Memory B cell (primary cell): ENCODE data around the gene TAF11L2.
"Not testable (repeated sequence)": the region's sequence is repeated elsewhere in the genome, so short reads cannot be mapped to it uniquely, and the experiment has no call there.

Experiments used
- ATAC-seq: fragments of 150-1000 bp; cut with Tn5 transposase; 2 replicates; pipeline ENCODE4 v1.10.0; 2021; ENCODE audit warnings: low read depth, mild to moderate bottlenecking, moderate library complexity
- DNase-seq, 2 donors: peaks; one replicate each; pipeline ENCODE4 v3.0.0; 2022; ENCODE audit warnings: low spot score in 2 of 2
- H3K27ac Mint-ChIP-seq: one replicate; pipeline ENCODE4 v1.8.0; 2022; ENCODE audit warnings: mild to moderate bottlenecking, moderate library complexity, mixed read lengths
- H3K27me3 Mint-ChIP-seq: one replicate; pipeline ENCODE4 v1.8.0; 2022; ENCODE audit warnings: mixed read lengths
- H3K36me3 Mint-ChIP-seq: one replicate; pipeline ENCODE4 v1.8.0; 2022; ENCODE audit warnings: mild to moderate bottlenecking, mixed read lengths
- H3K4me1 Mint-ChIP-seq: one replicate; pipeline ENCODE4 v1.8.0; 2022; ENCODE audit warnings: mixed read lengths
- H3K4me3 Mint-ChIP-seq: one replicate; pipeline ENCODE4 v1.8.0; 2022; ENCODE audit warnings: mild to moderate bottlenecking, moderate library complexity, mixed read lengths
- H3K9me3 Mint-ChIP-seq: one replicate; pipeline ENCODE4 v1.8.0; 2022; ENCODE audit warnings: mixed read lengths

TAF11L2 gene

DNA sequence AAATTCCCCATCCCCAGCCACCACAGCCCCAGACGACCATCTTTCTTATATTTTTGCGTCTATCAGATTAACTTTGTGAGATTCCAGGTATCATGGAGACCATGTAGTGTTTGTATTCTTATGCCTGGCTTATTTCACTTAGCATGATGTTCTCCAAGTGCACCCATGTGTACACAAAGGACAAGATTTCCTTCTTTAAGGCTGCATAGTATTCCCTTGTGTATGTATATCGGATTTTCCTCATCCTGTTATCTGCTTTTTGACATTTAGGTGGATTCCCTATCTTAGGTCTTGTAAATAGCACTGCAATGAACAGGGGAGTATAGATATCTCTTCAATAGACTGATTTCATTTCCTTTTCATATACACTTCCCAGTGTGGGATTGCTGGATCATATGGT is 5.3 kb upstream of the TAF11L2 start:
- ATAC-seq, result no peak
- peaks cover 2% of the 10 kb centered on the region for H3K27me3 Mint-ChIP-seq
- no peaks in the 10 kb centered on the region for H3K36me3 Mint-ChIP-seq
- H3K27ac Mint-ChIP-seq, result no peak overlapping the region
- DNase-seq, result no peak
- H3K9me3 Mint-ChIP-seq, result peaks cover 4% of the 10 kb centered on the region
- H3K4me1 Mint-ChIP-seq, result no peaks in the 10 kb centered on the region
- no peak overlapping the region for H3K4me3 Mint-ChIP-seq

DNA sequence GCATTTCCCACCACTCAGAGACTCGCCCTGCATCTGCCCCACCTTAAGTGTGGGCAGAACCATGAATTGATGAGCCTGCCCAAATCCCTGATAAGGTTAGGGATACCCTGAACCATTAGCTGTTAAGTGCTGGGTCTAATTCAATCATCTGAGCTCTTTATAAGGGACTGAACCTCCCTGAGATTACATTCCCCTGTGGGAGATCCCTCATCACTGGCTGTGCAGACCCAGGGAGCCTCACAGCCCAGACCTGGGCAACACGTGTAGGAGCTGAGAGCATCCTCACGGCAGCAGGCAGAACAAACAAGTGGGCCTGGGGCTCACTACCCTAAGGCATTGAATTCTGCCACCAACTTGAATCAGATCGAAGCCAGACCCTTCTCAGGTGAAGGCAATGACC is 585 bp upstream of the TAF11L2 start:
- H3K4me3 Mint-ChIP-seq, result no peak overlapping the region
- H3K27ac Mint-ChIP-seq, result no peak overlapping the region
- DNase-seq (no peak), ATAC-seq (no peak)
- H3K4me1 Mint-ChIP-seq, result peaks cover 4% of the 10 kb centered on the region
- H3K27me3 Mint-ChIP-seq, result peaks cover 2% of the 10 kb centered on the region
- peaks cover 4% of the 10 kb centered on the region for H3K9me3 Mint-ChIP-seq
- H3K36me3 Mint-ChIP-seq, result no peaks in the 10 kb centered on the region

DNA sequence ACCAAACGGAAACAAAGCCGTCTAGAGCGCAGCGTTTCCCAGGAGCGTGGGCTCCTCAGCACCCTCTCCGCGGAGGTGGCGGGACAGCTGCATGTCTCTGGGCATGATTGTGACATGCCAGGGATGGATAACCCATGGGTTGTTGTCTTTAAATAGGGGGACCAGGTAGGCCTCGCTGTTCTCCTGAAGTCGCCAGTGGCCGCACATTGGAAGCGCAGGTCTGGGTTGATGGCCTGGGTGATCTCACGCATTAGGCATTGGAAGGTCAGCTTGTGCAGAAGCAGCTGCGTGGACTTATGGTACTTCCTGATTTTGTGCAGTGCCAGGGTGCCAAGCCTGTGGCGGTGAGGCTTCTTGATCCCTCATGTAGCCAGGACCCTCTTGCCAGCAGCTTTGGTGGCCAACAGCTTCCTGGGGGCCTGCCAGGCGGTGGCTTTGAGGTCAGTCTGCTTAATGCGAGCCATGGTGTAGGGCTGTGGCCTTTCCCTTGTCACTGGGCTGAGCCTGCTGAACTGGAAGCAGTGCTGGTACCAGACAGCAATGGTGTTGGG is 13.8 kb downstream of the TAF11L2 start:
- DNase-seq (no peak), ATAC-seq (no peak)
- Mint-ChIP-seq H3K27me3 (peaks cover 8% of the 10 kb centered on the region), H3K4me1 (peaks cover 3% of the 10 kb centered on the region), H3K4me3 (no peak overlapping the region), H3K36me3 (no peaks in the 10 kb centered on the region), H3K27ac (no peak overlapping the region), H3K9me3 (no peaks in the 10 kb centered on the region)

DNA sequence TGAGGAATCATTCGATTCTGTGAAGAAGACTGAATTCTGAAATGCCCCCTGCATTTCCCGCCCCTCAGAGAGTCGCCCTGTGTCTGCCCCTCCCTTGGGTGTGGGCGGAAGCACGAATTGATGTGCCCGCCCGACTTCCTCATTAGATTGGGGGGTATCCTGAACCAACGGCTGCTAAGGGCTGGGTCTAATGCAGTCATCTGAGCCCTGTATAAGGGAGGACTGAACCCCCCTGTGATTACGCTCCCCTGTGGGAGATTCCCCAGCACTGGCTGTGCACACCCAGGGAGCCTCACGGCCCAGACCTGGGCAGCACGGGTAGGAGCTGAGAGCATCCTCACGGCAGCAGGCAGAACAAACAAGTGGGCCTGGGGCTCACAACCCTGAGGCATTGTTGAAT is 19.5 kb downstream of the TAF11L2 start:
- not testable (repeated sequence) for H3K4me3 Mint-ChIP-seq, H3K36me3 Mint-ChIP-seq, H3K27me3 Mint-ChIP-seq, H3K27ac Mint-ChIP-seq, H3K4me1 Mint-ChIP-seq, H3K9me3 Mint-ChIP-seq, ATAC-seq
- DNase-seq, result peak in 1 of 2 donors; percentile 23

DNA sequence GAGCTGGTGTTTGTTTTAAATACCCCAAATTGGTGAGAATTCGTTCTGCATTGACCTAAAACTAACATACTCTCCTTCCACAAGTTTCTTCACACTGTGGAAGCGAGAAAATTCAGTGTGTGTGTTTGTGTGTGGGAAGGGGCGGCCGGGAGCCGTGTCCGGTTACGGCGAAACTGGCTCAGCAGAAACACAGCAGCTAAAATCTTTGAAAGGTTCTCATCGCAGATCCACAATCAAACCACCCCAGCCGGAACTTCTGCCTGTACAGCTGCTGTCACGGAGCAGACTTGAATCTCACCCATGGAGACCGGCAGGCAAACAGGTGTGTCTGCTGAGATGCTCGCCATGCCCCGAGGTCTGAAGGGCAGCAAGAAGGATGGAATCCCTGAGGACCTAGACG is 20.0 kb downstream of the TAF11L2 start, which contains the start of gene TAF11L3:
TAF11L3 (plus strand) TSS at position 301 of the 400 bp plus-strand sequence.
- not testable (repeated sequence) for H3K9me3 Mint-ChIP-seq, ATAC-seq, DNase-seq, H3K4me3 Mint-ChIP-seq, H3K27ac Mint-ChIP-seq, H3K36me3 Mint-ChIP-seq, H3K27me3 Mint-ChIP-seq, H3K4me1 Mint-ChIP-seq

DNA sequence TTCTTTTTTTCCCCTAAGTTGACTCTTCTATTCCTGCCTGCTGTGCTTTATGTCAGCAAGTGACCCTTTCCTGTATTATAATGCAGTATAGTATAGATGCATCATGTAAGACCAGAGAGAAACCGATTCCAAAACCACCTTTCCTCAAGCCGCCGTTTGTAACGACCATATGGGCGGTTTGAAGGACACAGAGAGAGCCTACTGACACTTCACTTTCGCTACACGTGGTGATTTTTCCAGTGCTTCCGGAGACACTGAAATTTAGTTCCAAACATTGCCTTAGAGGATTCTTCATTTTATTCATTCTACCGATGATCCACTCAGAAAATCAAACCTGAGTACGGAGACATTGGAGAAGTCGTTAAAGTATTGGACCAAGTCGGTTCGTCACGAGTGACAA is 21.5 kb downstream of the TAF11L2 start:
- H3K27ac Mint-ChIP-seq, H3K4me3 Mint-ChIP-seq, ATAC-seq: not testable (repeated sequence)

DNA sequence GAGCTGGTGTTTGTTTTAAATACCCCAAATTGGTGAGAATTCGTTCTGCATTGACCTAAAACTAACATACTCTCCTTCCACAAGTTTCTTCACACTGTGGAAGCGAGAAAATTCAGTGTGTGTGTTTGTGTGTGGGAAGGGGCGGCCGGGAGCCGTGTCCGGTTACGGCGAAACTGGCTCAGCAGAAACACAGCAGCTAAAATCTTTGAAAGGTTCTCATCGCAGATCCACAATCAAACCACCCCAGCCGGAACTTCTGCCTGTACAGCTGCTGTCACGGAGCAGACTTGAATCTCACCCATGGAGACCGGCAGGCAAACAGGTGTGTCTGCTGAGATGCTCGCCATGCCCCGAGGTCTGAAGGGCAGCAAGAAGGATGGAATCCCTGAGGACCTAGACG is 23.5 kb downstream of the TAF11L2 start, which contains the start of gene TAF11L4:
TAF11L4 (plus strand) TSS at position 301 of the 400 bp plus-strand sequence.
- not testable (repeated sequence) for H3K36me3 Mint-ChIP-seq

More for the DNA sequence above, 21.5 kb downstream of the TAF11L2 start:
- not testable (repeated sequence) for H3K27me3 Mint-ChIP-seq, H3K4me1 Mint-ChIP-seq, DNase-seq, H3K9me3 Mint-ChIP-seq, H3K36me3 Mint-ChIP-seq

DNA sequence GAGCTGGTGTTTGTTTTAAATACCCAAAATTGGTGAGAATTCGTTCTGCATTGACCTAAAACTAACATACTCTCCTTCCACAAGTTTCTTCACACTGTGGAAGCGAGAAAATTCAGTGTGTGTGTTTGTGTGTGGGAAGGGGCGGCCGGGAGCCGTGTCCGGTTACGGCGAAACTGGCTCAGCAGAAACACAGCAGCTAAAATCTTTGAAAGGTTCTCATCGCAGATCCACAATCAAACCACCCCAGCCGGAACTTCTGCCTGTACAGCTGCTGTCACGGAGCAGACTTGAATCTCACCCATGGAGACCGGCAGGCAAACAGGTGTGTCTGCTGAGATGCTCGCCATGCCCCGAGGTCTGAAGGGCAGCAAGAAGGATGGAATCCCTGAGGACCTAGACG is 26.9 kb downstream of the TAF11L2 start, which contains the start of gene TAF11L5:
TAF11L5 (plus strand) TSS at position 301 of the 400 bp plus-strand sequence.
- H3K4me1 Mint-ChIP-seq, DNase-seq, ATAC-seq, H3K36me3 Mint-ChIP-seq, H3K27me3 Mint-ChIP-seq, H3K4me3 Mint-ChIP-seq, H3K27ac Mint-ChIP-seq, H3K9me3 Mint-ChIP-seq: not testable (repeated sequence)

More for the DNA sequence above, 23.5 kb downstream of the TAF11L2 start, which contains the start of gene TAF11L4:
- not testable (repeated sequence) for H3K4me3 Mint-ChIP-seq, H3K27me3 Mint-ChIP-seq, ATAC-seq, H3K27ac Mint-ChIP-seq, H3K9me3 Mint-ChIP-seq, H3K4me1 Mint-ChIP-seq, DNase-seq

DNA sequence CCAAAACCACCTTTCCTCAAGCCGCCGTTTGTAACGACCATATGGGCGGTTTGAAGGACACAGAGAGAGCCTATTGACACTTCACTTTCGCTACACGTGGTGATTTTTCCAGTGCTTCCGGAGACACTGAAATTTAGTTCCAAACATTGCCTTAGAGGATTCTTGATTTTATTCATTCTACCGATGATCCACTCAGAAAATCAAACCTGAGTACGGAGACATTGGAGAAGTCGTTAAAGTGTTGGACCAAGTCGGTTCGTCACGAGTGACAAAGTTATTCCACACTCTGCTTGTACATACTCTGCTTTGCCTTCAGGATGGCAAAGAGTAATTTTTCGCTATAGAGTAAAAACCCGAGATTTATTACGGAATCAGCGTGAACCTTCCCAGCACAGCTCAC is 28.5 kb downstream of the TAF11L2 start:
- H3K9me3 Mint-ChIP-seq, H3K4me1 Mint-ChIP-seq: not testable (repeated sequence)
- DNase-seq, result peak; percentile 34 to 46

DNA sequence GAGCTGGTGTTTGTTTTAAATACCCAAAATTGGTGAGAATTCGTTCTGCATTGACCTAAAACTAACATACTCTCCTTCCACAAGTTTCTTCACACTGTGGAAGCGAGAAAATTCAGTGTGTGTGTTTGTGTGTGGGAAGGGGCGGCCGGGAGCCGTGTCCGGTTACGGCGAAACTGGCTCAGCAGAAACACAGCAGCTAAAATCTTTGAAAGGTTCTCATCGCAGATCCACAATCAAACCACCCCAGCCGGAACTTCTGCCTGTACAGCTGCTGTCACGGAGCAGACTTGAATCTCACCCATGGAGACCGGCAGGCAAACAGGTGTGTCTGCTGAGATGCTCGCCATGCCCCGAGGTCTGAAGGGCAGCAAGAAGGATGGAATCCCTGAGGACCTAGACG is 30.3 kb downstream of the TAF11L2 start, which contains the start of gene TAF11L6:
TAF11L6 (plus strand) TSS at position 301 of the 400 bp plus-strand sequence.
- not testable (repeated sequence) for H3K4me1 Mint-ChIP-seq, H3K9me3 Mint-ChIP-seq, H3K36me3 Mint-ChIP-seq, ATAC-seq, H3K27ac Mint-ChIP-seq, DNase-seq, H3K4me3 Mint-ChIP-seq, H3K27me3 Mint-ChIP-seq

More for the DNA sequence above, 28.5 kb downstream of the TAF11L2 start:
- not testable (repeated sequence) for H3K4me3 Mint-ChIP-seq, H3K27me3 Mint-ChIP-seq, ATAC-seq, H3K36me3 Mint-ChIP-seq, H3K27ac Mint-ChIP-seq
